ENCODE measurements around the gene OTOF.
A peak's percentile ranks its signal among the peaks of the same experiment; 100 is the strongest.

OTOF gene

GRCh38 chr2:26449278-26450030 is 28.5 kb downstream of the OTOF start:
- no peak for DNase-seq (ENCODE audit: low read depth in 2 of 2)

DNA sequence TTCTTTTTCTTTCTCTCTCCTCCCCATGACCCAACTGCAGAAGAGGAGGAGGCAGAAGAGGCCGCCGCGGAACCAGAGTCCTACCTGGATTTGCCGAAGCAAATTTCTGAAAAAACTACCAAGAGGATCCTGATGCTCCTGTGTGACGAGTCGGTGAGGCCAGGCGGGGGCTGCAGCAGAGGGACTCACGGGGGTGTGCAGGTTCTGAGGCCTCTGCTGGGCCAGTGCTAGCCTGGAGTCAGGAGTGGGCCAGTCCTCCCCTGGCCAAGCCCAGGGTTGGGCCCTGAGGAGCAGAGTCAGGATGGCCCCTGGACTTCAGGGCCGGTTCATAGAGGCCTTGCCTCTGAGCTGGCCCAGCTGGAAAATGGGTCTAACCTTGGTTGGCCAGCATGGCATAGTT is 29.3 kb downstream of the OTOF start:
- no peak for DNase-seq (ENCODE audit: low read depth in 2 of 2)

DNA sequence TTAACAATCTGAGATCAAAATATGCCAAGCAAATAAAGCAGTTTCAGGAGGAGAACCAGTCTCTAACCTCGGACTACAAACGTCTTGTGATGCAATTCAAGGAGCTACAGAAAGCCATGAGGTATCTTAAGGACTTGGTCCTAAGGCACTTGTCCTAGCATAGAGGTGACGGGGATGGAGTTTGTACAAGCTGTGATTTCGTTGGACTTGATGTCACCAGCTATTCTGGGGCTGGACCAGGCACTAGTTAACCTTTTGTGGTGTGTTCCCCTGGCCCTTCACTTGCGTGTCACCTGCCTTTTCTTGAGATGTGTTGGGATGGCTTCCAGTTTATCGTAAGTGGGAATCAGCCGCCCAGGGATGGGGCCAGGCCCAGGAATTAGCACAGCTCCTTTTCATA is 33.7 kb downstream of the OTOF start:
- no peak for DNase-seq (ENCODE audit: low read depth in 2 of 2)

DNA sequence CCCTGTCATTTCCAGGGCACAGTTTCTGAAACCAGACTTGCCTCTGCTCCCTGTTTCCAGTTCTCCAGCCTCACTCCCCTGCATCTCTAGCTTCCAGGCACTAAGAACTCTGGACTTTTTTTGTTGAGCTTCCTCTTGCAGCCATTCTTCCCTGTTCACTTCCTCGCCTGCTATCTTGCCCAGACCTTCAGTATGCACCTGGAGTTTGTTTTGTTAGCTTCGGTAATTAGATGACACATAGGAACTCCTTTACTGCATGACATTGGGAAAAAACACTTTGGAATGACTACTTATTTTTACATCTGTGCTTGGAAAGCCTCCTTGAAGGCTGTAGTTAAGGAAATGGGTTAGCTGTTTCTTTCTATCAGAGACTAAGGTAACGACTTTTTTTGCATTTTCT is 35.2 kb downstream of the OTOF start:
- DNase-seq (ENCODE audit: low read depth in 2 of 2), result no peak

DNA sequence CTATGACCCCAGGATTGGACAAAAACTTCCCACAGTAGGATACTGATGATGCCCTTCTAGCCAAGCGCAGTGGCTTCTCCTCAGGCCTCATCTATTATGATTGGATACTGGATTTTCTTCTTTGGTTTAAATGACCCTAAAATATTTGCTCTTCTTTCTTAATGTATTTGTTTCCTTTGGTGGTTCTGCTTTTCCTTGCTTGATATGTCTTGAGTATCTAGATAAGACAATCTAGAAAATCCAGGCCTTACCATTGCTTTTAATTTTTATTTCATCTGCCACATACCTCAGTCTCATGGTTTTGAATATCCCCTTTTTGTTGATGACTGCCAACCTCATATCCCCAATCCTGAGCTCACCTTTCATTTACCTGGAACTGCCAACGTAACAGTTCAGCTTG is 35.6 kb downstream of the OTOF start:
- no peak for DNase-seq (ENCODE audit: low read depth in 2 of 2)

DNA sequence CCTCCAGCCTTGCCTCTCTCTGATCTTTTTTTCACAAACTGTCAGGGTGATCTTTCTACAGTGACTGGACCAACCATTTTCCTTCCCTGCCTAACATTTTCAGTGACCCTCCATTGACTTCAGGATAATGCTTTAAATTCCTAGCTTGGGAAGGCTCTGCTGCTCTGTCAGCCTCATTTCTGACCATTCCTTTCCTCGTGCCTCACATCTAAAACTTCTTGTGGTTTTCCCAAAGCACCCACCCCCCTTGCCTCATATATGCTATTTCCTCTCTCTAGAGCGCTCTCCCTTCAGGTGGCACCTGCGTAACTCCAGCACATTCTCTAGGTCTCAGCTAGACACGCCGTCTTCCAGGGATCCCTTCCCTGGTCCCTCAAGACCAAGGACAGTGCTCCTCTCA is 39.0 kb downstream of the OTOF start:
- no peak for DNase-seq (ENCODE audit: low read depth in 2 of 2)

DNA sequence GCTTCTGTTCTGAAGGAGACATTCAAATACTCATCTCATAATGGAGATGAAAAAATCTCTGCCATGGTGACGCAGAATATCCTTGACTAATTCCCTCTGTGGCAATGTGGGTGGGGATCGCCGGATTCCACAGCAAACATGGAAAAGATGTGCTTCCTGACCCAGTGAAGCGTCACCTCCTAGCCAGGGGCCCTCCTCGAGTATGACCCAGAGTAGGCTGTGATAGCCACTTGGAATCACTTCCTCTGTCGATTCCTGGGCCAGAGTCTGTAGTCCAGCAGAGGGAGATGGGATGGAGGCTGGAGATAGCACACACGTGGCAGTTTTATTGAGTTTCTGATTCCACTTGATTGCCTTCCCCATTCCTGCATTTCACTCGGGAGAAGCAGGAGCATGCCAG is 39.4 kb downstream of the OTOF start:
- DNase-seq (ENCODE audit: low read depth in 2 of 2), result no peak

DNA sequence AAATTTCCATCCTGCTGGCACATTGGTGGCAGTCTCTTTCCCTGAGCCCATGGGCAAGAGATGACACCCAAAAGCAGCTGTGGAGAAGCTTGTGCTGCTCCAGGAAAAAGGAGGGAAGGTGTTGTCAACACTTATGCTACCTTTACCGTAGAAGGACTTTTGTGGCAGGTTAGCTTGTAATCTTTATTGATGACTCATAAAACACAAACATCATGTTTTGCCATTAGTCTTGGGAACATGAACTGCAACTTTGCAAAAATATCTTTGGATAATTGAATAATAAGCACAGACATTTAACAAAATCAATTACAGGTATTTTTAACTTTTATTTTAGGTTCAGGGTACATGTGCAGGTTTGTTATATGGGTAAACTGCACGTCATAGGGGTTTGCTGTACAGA is 42.8 kb downstream of the OTOF start:
- no peak for DNase-seq (ENCODE audit: low read depth in 2 of 2)

- no peak for DNase-seq (ENCODE audit: low read depth in 2 of 2)
These were observed 45.1 kb downstream of the OTOF start for GRCh38 chr2:26432859-26433258.

DNA sequence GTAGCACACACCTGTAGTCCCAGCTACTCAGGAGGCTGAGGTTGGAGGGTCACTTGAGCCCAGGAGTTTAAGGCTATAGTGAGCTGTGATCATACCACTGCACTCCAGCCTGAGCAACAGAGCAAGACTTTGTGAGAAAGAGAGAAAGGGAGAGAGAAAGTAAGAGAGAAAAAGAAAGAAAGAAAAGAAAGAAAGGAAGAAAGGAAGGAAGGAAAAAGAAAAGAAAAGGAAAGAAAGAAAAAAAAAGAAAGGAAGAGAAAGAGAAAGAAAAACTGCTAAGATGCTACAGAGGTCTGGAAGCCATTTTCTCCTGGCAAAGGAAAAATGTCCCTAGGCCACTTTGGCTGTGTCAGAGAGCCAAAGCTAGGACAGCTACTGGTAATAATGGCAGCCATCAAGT is 45.6 kb downstream of the OTOF start:
- DNase-seq (ENCODE audit: low read depth in 2 of 2), result no peak

DNA sequence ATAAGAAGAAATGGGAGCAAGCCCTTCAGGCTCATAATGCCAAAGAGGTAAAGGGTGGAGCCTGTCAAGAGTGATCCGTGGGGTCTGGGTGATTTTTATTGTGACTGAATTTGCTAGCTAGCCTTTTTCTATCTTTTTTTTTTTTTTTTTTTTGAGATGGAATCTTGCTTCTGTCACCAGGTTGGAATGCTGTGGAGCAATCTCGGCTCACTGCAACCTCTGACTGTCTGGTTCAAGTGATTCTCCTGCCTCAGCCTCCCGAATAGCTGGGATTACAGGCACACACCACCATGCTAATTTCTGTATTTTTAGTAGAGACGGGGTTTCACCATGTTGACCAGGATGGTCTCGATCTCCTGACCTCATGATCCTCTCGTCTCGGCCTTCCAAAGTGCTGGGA is 47.1 kb downstream of the OTOF start:
- DNase-seq (ENCODE audit: low read depth in 2 of 2), result no peak

GRCh38 chr2:26429779-26430578 is 47.9 kb downstream of the OTOF start:
- no peak for DNase-seq (ENCODE audit: low read depth in 2 of 2)

GRCh38 chr2:26428846-26429245 is 49.1 kb downstream of the OTOF start:
- no peak for DNase-seq (ENCODE audit: low read depth in 2 of 2)

DNA sequence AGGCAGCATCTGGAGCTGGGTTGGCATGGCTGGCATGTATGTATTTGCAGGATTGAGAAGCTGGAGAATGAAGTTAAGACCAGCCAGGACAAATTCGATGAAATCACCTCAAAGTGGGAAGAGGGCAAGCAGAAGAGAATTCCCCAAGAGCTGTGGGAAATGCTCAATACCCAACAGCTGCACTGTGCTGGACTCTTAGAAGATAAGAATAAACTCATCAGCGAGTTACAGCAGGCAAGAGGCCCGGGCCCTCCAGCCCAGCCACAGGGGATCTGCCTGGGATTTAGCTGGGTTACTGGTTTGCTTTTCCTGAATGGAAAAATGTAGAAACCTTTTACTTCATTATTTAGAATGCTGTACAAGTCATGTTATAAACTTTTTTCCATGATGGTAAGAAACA is 53.7 kb downstream of the OTOF start:
- DNase-seq (ENCODE audit: low read depth in 2 of 2), result no peak

- no peak for DNase-seq (ENCODE audit: low read depth in 2 of 2)
These were observed 54.2 kb downstream of the OTOF start for GRCh38 chr2:26423750-26424149.

DNA sequence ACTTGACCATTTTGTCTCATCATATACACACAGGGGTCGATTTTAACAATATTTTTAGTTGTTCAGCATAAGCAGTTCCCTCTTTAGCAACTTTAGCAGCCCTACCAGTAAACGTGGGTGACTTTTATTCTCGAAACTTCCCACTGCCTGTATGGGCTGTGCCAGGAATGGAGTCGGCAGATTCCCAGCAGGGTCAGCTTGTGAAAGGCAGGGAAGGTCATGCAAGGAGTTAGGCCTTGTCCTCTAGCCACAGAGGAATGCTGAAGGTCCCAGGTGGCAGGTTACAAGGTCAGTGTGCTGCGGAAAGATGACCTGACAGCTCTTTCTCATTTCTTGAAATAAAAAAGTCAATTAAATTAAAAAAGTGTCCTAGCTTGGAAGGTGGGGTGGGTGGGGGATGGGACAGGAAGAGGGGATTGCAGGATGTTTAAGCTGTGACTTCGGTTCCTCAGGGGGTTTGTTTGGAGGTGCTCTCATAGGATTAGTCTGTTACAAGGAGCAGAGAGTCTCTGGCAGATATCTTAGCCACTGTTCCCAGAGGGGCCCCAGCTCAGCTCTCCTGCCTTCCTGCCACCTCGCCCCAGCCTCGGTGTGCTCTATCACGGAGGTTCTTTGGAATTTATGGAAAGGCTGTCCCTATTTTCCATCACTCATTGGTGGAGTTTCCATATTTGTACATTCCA is 54.8 kb downstream of the OTOF start:
- no peak for DNase-seq (ENCODE audit: low read depth in 2 of 2)

DNA sequence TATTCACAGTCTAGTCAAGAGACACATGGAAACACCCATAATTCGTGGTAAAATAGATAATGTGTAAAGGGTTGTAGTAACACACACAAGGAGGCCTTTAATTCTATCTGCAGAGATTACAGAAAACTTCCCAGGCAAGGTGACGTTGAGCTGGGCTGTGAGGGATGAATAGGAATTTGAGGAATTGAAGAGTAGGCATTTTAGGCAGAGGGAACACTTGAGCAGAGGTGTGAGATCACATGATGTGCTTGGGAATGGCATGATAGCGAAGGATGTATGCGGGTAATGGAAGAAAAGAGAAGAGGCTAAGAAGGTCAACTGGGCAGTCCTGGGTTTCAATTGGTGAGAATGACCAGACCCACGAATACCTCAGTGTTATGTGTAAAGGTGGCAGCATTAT is 56.0 kb downstream of the OTOF start:
- DNase-seq (ENCODE audit: low read depth in 2 of 2), result no peak

- no peak for DNase-seq (ENCODE audit: low read depth in 2 of 2)
These were observed 63.6 kb downstream of the OTOF start for GRCh38 chr2:26414311-26414710.

GRCh38 chr2:26412091-26412673 is 65.7 kb downstream of the OTOF start:
- peak in 1 of 2 donors; percentile 5 for DNase-seq (ENCODE audit: low read depth in 2 of 2)

GRCh38 chr2:26411419-26411818 is 66.5 kb downstream of the OTOF start:
- DNase-seq (ENCODE audit: low read depth in 2 of 2), result no peak

GRCh38 chr2:26410764-26411243 is 67.1 kb downstream of the OTOF start:
- DNase-seq (ENCODE audit: low read depth in 2 of 2), result no peak

GRCh38 chr2:26409785-26410184 is 68.1 kb downstream of the OTOF start:
- DNase-seq (ENCODE audit: low read depth in 2 of 2), result no peak

Measured in stimulated activated CD8-positive, alpha-beta memory T cell treated with anti-CD3 and anti-CD28 coated beads, Interleukin-15, amount 100 ng/mL, for 48 hours (primary cell).